ENCODE data around the gene TYMP. TPM values are rescaled to one million over a fixed set of nuclear protein-coding genes. Genes with fewer than 3 reads are reported as not detected.
A peak's percentile ranks its signal among the peaks of the same experiment; 100 is the strongest.

The TYMP gene
- total and polyA plus RNA-seq, 2 of the 8 experiments (the other 6 are each of a cell fraction or from before 2014, with no cell fraction given) = 0.43 to 0.48 TPM

DNA sequence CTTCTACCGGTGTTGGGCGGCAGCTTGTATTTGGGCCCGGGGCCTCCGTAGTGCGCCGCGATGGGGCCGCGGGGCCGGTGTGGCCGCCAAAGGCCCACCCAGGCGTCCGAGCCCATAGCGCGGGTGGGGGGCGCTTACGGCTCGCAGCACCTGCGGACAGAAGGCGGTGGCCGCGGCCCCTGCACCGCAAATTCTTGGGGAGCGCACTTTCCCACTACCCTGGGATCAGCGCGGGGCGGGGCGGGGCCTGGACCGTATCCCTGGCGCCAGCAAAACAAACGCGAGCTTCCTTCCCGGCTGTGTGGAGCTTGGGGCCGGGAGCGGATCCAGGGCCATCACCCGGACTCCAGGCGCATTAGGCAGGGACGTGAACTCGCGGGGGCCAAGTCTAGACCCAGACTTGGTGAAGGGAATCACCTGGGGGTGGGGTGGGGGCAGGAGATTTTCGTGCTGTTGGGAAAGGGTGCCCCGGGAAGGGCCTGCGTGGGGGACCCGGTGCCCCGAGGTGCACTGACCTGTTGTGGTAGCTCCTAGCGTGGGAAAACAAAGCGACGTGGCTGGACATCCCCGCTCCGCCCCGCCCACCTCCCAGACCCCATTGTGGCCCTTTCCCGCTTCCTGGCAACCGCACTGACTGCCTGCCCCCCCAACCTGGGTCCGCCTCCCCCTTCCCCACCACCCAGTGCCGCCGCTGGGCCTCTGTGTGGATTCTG, 2.3 kb upstream of the TYMP start:
- H2BK15ac ChIP-seq (ENCODE audit: low read length) = no peak overlapping the region
- no peak overlapping the region for H3K27ac ChIP-seq (ENCODE audit: low read depth, low read length)
- 0 out of 7 replicates have a peak overlapping the region, but pooled peaks of 1 of the 4 experiments have one; percentile 35 for H3K9ac ChIP-seq (replicated peaks in 1 of 4; ENCODE audit: extremely low read depth in 1 of 4, low read depth in 3 of 4, low read length in 3 of 4)
- FAIRE-seq (no peak), DNase-seq (ENCODE audit: low read depth in 1 of 2, low spot score in 2 of 2) (peak in 1 of 2 experiments; percentile 77)
- TF ChIP-seq SUZ12 (IDR thresholded peaks at IDR 0.05; ENCODE audit: low read length) = peak; percentile 32
- no peak for TF ChIP-seq JUN (IDR thresholded peaks at IDR 0.05; ENCODE audit: low read depth, low read length)
- TF ChIP-seq EZH2 (IDR thresholded peaks at IDR 0.05; ENCODE audit: low read depth, low read length, severe bottlenecking) = peak; percentile 65
- peak; percentile 70 for TF ChIP-seq KDM4A (IDR thresholded peaks at IDR 0.05; ENCODE audit: low read depth, low read length, severe bottlenecking)
- TF ChIP-seq SP4 (IDR thresholded peaks at IDR 0.05; ENCODE audit: low read length) = no peak
- peak; percentile 37 for TF ChIP-seq RNF2 (IDR thresholded peaks at IDR 0.05; ENCODE audit: borderline replicate concordance, low read depth, low read length, missing control alignments, poor library complexity, severe bottlenecking)
- no peak overlapping the region for H4K5ac ChIP-seq (ENCODE audit: insufficient read length, low read depth, low read length)
- H3K14ac ChIP-seq (ENCODE audit: insufficient read length) = no peak overlapping the region
- peaks cover 18% of the 10 kb centered on the region; the same call in 1 of the 2 replicates for H3K23me2 ChIP-seq (ENCODE audit: low read depth, low read length)
- H3K79me2 ChIP-seq (ENCODE audit: control insufficient read depth in 1 of 2, insufficient read depth in 2 of 2, low read length in 2 of 2) = no peaks in the 10 kb centered on the region
- H3K23ac ChIP-seq (ENCODE audit: insufficient read length) = no peak overlapping the region
- no peak overlapping the region; the same call in 1 of the 2 replicates for H3K18ac ChIP-seq (ENCODE audit: extremely low read depth, low read length)
- H2AK5ac ChIP-seq (ENCODE audit: low read depth, low read length) = no peak overlapping the region
- ChIA-PET POLR2A (ENCODE audit: partially characterized antibody) (interaction anchor here (0.7 kb wide), 1 partner anchor 19 kb away, joined by 3 read pairs; no protein-coding TSS in a partner anchor), CTCF (ENCODE audit: partially characterized antibody) (interaction anchor here (1.0 kb wide), 3 partner anchors 31 to 157 kb away, joined by 3 to 4 read pairs (median 3); partner anchors contain the start of gene SYCE3)
- H3K4ac ChIP-seq (replicated peaks; ENCODE audit: insufficient read length, low read depth, low read length) = no peak overlapping the region
- no peaks in the 10 kb centered on the region for H3K36me3 ChIP-seq (ENCODE audit: control insufficient read depth in 2 of 4, insufficient read depth in 4 of 4, low read length in 3 of 4)
- H4K20me1 ChIP-seq (replicated peaks in 1 of 2; ENCODE audit: control insufficient read depth in 1 of 2, insufficient read depth in 2 of 2, low read length in 2 of 2) = peaks cover 5 to 14% of the 10 kb centered on the region in 2 experiments
- H3K4me2 ChIP-seq (ENCODE audit: insufficient read depth in 1 of 2, low read depth in 2 of 2, low read length in 2 of 2) = peak overlapping the region; percentile 51 to 92
- H2BK20ac ChIP-seq (ENCODE audit: low read length) = no peak overlapping the region
- no peak overlapping the region for H2BK5ac ChIP-seq (ENCODE audit: low read depth, low read length)
- 4% methylated on average over 41 of the region's 56 CpGs; no CpG with 5 or more reads in 1 of the 2 experiments for WGBS, 2 experiments (ENCODE audit: extremely low coverage in 1 of 2, insufficient coverage in 1 of 2, insufficient read length in 1 of 2, insufficient replicate concordance in 2 of 2, low coverage in 1 of 2, low lambda C conversion rate in 2 of 2, missing lambda C conversion rate in 1 of 2)
- H4K91ac ChIP-seq (replicated peaks; ENCODE audit: insufficient read length, low read length) = no peak overlapping the region
- no peaks in the 10 kb centered on the region for H3K9me3 ChIP-seq (ENCODE audit: insufficient read depth in 2 of 2, low read depth in 1 of 2, low read length in 1 of 2)
- H3K4me1 ChIP-seq (replicated peaks in 1 of 4; ENCODE audit: control insufficient read depth in 3 of 4, insufficient read depth in 4 of 4, low read length in 3 of 4) = peaks cover 0 to 18% (median 7%) of the 10 kb centered on the region in 4 experiments; a peak in 5 of 7 replicates
- peak overlapping the region; percentile 27 to 68 (median 48) for H3K4me3 ChIP-seq (ENCODE audit: extremely low read depth in 1 of 4, insufficient read depth in 2 of 4, low read depth in 3 of 4, low read length in 4 of 4)
- no peaks in the 10 kb centered on the region for H3K79me1 ChIP-seq (ENCODE audit: low read depth, low read length)
- H2BK12ac ChIP-seq (ENCODE audit: low read depth, low read length) = no peak overlapping the region
- no peak overlapping the region for H3K56ac ChIP-seq (replicated peaks; ENCODE audit: insufficient read length, low read depth, low read length)
- H4K8ac ChIP-seq (ENCODE audit: extremely low read depth, insufficient read depth, low read length) = no peak overlapping the region; the same call in 1 of the 2 replicates
- no peak overlapping the region; the same call in 1 of the 2 replicates for H2AFZ ChIP-seq (ENCODE audit: low read length)
- H2BK120ac ChIP-seq (replicated peaks; ENCODE audit: low read depth, low read length) = no peak overlapping the region
- H3K27me3 ChIP-seq (replicated peaks in 1 of 4; ENCODE audit: control insufficient read depth in 3 of 4, extremely low read depth in 1 of 4, insufficient read depth in 3 of 4, low read length in 3 of 4) = peaks cover 43 to 65% (median 58%) of the 10 kb centered on the region in 4 experiments
